ENCODE results near the gene SLC17A9. TPM values are rescaled to one million over a fixed set of nuclear protein-coding genes. Genes with fewer than 3 reads are reported as not detected.

The SLC17A9 gene
- total and polyA plus RNA-seq, 11 donors, result 0.16 to 6.6 (median 0.85) TPM

- Histone ChIP-seq H3K36me3 (no peaks in the 10 kb centered on the region), H3K4me1 (peaks cover 0 to 25% (median 14%) of the 10 kb centered on the region in 12 donors), H3K4me3 (no peak overlapping the region), H3K27me3 (peaks cover 56 to 98% (median 76%) of the 10 kb centered on the region in 9 donors), H3K9me3 (peaks cover 0 to 21% (median 11%) of the 10 kb centered on the region in 12 donors), H3K27ac (no peak overlapping the region)
- WGBS, 4 donors, result 38 to 48% (median 42%) methylated on average over 3 of the region's 3 CpGs
- TF ChIP-seq POLR2A (IDR thresholded peaks at IDR 0.05), result no peak
- no peak for TF ChIP-seq CTCF (IDR thresholded peaks at IDR 0.05)
- ATAC-seq, result no peak
- DNase-seq, result no peak
- intact Hi-C loops (cut with DNase I), result loop anchor here in 1 of 10 donors (5.0 kb wide), 1 partner anchor 114 kb away; no protein-coding TSS in a partner anchor
Measured at GRCh38 chr20:63011798-63012197, 59.3 kb downstream of the SLC17A9 start.

- H3K27me3 ChIP-seq, result peaks cover 45 to 96% (median 76%) of the 10 kb centered on the region in 9 donors
- no peak overlapping the region for H3K4me3 ChIP-seq
- no peaks in the 10 kb centered on the region for H3K36me3 ChIP-seq
- intact Hi-C loops (cut with DNase I), result loop anchor here in 1 of 10 donors (5.0 kb wide), 1 partner anchor 116 kb away; no protein-coding TSS in a partner anchor
- TF ChIP-seq POLR2A (IDR thresholded peaks at IDR 0.05) (no peak), CTCF (IDR thresholded peaks at IDR 0.05) (no peak)
- no peak for ATAC-seq
- H3K27ac ChIP-seq, result no peak overlapping the region
- DNase-seq, result no peak
- peaks cover 0 to 21% (median 11%) of the 10 kb centered on the region in 12 donors for H3K9me3 ChIP-seq
- H3K4me1 ChIP-seq, result peaks cover 0 to 18% (median 9%) of the 10 kb centered on the region in 12 donors
Measured at GRCh38 chr20:63013207-63013606, 60.7 kb downstream of the SLC17A9 start.

- WGBS, 4 donors, result 16 to 30% (median 18%) methylated on average over 12 of the region's 12 CpGs
- H3K27ac ChIP-seq, result no peak overlapping the region
- H3K4me1 ChIP-seq, result peaks cover 0 to 11% (median under 1%) of the 10 kb centered on the region in 12 donors
- intact Hi-C loops (cut with DNase I), result loop anchor here in 1 of 10 donors (5.0 kb wide), 1 partner anchor 117 kb away; no protein-coding TSS in a partner anchor
- no peaks in the 10 kb centered on the region for H3K36me3 ChIP-seq
- TF ChIP-seq CTCF (IDR thresholded peaks at IDR 0.05) (no peak), POLR2A (IDR thresholded peaks at IDR 0.05) (no peak)
- peak in 1 of 5 donors; percentile 1 for DNase-seq
- no peak for ATAC-seq
- H3K9me3 ChIP-seq, result peaks cover 0 to 21% (median 11%) of the 10 kb centered on the region in 12 donors
- no peak overlapping the region for H3K4me3 ChIP-seq
- H3K27me3 ChIP-seq, result peaks cover 35 to 93% (median 67%) of the 10 kb centered on the region in 9 donors
Measured at GRCh38 chr20:63014287-63014686, 61.8 kb downstream of the SLC17A9 start.

- Histone ChIP-seq H3K4me1 (peaks cover 0 to 8% (median 0%) of the 10 kb centered on the region in 12 donors), H3K27ac (no peak overlapping the region), H3K4me3 (no peak overlapping the region), H3K9me3 (peaks cover 0 to 22% (median 11%) of the 10 kb centered on the region in 12 donors), H3K27me3 (peaks cover 31 to 89% (median 62%) of the 10 kb centered on the region in 9 donors), H3K36me3 (no peaks in the 10 kb centered on the region)
- intact Hi-C loops (cut with DNase I), result loop anchor here in 1 of 10 donors (5.0 kb wide), 1 partner anchor 117 kb away; no protein-coding TSS in a partner anchor
- TF ChIP-seq POLR2A (IDR thresholded peaks at IDR 0.05) (no peak), CTCF (IDR thresholded peaks at IDR 0.05) (no peak)
- ATAC-seq (peak in 1 of 4 donors; percentile 16), DNase-seq (peak in 1 of 5 donors; percentile 54)
- 7 to 15% (median 11%) methylated on average over 8 to 11 of the region's 11 CpGs for WGBS, 4 donors
Measured at GRCh38 chr20:63014710-63015109, 62.2 kb downstream of the SLC17A9 start.

Measured in heart left ventricle (tissue), 16 donors.